Measurements from ENCODE around the gene ZC3H10. TPM values are rescaled to one million over a fixed set of nuclear protein-coding genes. Genes with fewer than 3 reads are reported as not detected.
A peak's percentile ranks its signal among the peaks of the same experiment; 100 is the strongest.

The ZC3H10 gene
- total RNA-seq, 3 donors from 2014 or later = 3.6 to 4.8 (median 4.7) TPM

DNA sequence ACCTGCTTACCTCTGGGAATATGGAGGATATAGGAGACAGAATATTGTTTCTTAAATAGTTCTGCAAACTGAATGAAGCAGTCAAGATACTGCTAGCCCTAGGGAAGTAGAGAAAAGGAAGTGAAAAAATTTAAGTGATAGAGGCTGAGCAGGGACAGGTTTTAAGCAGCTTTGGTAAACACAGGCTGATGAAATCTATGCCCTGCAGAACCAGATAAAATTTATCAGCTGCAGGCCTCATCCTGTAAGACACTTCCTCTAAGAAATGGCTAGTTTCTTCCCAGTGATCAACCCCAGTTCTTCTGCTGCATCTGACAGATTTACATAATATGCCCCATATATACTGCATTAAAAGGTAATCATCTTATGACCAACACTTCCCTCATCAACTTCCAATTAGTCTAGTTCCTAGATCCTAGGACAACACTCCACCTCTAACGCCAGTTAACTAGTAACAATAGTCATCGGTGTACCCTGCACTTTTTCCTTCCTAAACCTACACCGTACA is 8.7 kb downstream of the ZC3H10 start:
- Histone ChIP-seq H3K27ac (peak overlapping the region; percentile 91 to 94), H3K4me1 (peaks cover 3 to 14% of the 10 kb centered on the region in 2 donors)
- TF ChIP-seq POLR2A (IDR thresholded peaks at IDR 0.05) = no peak
- TF ChIP-seq, protein P1, sequence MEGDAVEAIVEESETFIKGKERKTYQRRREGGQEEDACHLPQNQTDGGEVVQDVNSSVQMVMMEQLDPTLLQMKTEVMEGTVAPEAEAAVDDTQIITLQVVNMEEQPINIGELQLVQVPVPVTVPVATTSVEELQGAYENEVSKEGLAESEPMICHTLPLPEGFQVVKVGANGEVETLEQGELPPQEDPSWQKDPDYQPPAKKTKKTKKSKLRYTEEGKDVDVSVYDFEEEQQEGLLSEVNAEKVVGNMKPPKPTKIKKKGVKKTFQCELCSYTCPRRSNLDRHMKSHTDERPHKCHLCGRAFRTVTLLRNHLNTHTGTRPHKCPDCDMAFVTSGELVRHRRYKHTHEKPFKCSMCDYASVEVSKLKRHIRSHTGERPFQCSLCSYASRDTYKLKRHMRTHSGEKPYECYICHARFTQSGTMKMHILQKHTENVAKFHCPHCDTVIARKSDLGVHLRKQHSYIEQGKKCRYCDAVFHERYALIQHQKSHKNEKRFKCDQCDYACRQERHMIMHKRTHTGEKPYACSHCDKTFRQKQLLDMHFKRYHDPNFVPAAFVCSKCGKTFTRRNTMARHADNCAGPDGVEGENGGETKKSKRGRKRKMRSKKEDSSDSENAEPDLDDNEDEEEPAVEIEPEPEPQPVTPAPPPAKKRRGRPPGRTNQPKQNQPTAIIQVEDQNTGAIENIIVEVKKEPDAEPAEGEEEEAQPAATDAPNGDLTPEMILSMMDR (IDR thresholded peaks at IDR 0.05) = no peak
- TF ChIP-seq POLR2AphosphoS5 (IDR thresholded peaks at IDR 0.05) = no peak

DNA sequence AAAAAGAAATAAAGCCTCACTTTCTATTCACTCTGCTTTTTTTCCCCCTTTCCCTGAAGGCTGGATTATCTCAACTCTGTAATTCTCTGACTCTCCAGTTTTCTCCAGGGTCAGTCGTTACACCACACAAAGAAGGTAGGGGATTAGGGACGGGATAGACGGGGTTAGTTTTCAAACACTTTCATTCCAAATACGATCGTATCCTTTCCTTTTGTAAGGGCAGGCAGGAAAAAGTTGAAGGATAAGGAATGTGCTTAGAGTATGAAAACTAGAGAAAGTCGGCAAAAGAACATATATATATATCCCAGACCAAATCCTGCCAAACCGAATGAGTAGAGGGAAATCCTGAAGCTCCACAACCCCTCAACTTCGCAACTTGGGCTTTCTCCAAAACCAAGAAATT is 9.4 kb downstream of the ZC3H10 start:
- no peak for DNase-seq (ENCODE audit: low spot score in 2 of 2)
- no peaks in the 10 kb centered on the region for H3K27me3 ChIP-seq
- intact Hi-C loops (cut with DNase I; ENCODE audit: low total_unique reads) = loop anchor here (5.0 kb wide), 1 partner anchor 60 kb away; the partner anchor contains the start of gene SMARCC2
- H3K27ac ChIP-seq = peak overlapping the region; percentile 91 to 94
- TF ChIP-seq, protein P1 (IDR thresholded peaks at IDR 0.05) = no peak
- TF ChIP-seq POLR2A (IDR thresholded peaks at IDR 0.05) (no peak), POLR2AphosphoS5 (IDR thresholded peaks at IDR 0.05) (no peak)
- H3K36me3 ChIP-seq = peaks cover 5% of the 10 kb centered on the region
- H3K4me1 ChIP-seq = peaks cover 3 to 14% of the 10 kb centered on the region in 2 donors
- peak overlapping the region; percentile 58 to 89 (median 66) for H3K4me3 ChIP-seq
- H3K9me3 ChIP-seq = no peaks in the 10 kb centered on the region

More for the DNA sequence above, 8.7 kb downstream of the ZC3H10 start:
- peak overlapping the region in 2 of 3 donors; percentile 4 to 58 for H3K4me3 ChIP-seq
- H3K9me3 ChIP-seq = no peaks in the 10 kb centered on the region
- intact Hi-C loops (cut with DNase I; ENCODE audit: low total_unique reads) = loop anchor here (5.0 kb wide), 1 partner anchor 61 kb away; the partner anchor contains the start of gene SMARCC2
- DNase-seq (ENCODE audit: low spot score in 2 of 2) = no peak
- H3K27me3 ChIP-seq = no peaks in the 10 kb centered on the region
- H3K36me3 ChIP-seq = peaks cover 2% of the 10 kb centered on the region

DNA sequence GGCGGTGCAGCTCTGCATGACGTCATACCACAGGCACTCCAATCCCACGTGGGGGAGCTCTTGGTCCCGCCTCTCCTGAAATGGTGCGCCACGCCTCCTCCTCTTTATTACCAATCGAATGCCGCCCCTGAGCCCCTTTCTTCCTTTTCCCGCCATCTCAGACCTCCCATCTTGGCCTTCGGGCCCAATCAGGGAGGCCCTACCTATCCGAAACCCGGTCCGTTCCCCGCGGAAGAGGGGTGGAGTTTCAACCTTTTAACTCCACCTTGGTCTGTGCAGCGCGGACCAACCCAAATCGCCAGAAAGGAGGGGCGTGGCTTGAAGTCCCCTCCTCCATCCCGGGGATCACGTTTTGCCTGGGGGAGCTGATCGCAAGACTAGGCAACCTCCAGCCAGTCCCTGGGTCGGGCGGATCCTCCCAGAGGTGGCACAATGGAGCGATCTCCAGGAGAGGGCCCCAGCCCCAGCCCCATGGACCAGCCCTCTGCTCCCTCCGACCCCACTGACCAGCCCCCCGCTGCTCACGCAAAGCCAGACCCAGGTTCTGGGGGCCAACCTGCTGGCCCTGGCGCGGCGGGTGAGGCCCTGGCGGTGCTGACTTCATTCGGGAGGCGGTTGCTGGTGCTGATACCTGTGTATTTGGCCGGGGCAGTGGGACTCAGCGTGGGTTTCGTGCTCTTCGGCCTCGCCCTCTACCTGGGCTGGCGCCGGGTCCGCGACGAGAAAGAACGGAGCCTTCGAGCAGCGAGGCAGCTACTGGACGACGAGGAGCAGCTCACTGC is 10.0 kb downstream of the ZC3H10 start, which contains the start of gene ESYT1:
Gene ESYT1 (plus strand): TSS at position 380 of the 782 bp plus-strand sequence. CDS start 53 bp downstream, at position 433.
- DNase-seq (ENCODE audit: low spot score in 2 of 2) = peak; percentile 99 to 100
- Histone ChIP-seq H3K4me1 (peaks cover 3 to 14% of the 10 kb centered on the region in 2 donors), H3K9me3 (no peaks in the 10 kb centered on the region), H3K27me3 (no peaks in the 10 kb centered on the region), H3K27ac (peak within 1 kb of the TSS; percentile 92 to 94), H3K36me3 (peaks cover 5% of the 10 kb centered on the region), H3K4me3 (peak within 1 kb of the TSS; percentile 66 to 89 (median 80))
- TF ChIP-seq, protein P1 (IDR thresholded peaks at IDR 0.05) = no peak
- TF ChIP-seq POLR2AphosphoS5 (IDR thresholded peaks at IDR 0.05) = peak in 2 of 3 donors; percentile 74 to 93
- TF ChIP-seq POLR2A (IDR thresholded peaks at IDR 0.05) = peak; percentile 71
- intact Hi-C loops (cut with DNase I; ENCODE audit: low total_unique reads) = loop anchor here (5.0 kb wide), 1 partner anchor 59 kb away; the partner anchor contains the start of gene SMARCC2

DNA sequence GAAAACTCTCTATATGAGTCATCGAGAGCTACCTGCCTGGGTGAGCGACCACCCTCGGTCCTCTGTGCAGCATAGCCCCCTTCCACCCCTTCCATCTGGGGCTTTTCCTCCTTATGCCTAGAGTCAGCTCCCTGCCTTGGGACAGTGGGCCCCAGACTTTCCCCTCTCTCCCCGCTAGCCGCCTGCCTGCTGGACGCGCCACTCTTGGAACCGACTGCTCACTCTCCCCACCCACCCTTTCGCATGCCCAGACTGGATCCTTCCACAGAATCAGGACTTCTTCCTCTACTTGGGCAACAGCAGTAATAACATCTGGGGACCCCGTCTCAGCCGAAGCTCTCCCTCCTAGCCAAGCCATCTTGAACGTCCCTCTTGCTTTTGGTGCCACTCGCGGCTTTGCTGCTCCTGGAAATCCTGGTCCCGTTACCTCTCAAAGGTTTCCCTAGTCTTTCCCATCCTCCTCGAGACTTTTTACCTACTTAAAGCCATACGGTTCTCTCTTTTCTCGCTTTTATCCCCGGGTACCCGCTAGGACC is 10.7 kb downstream of the ZC3H10 start:
- H3K4me1 ChIP-seq = peaks cover 3 to 14% of the 10 kb centered on the region in 2 donors
- DNase-seq (ENCODE audit: low spot score in 2 of 2) = no peak

More for the DNA sequence above, 10.7 kb downstream of the ZC3H10 start:
- Histone ChIP-seq H3K27me3 (no peaks in the 10 kb centered on the region), H3K4me3 (peak overlapping the region; percentile 66 to 89 (median 80)), H3K9me3 (no peaks in the 10 kb centered on the region), H3K36me3 (peaks cover 5% of the 10 kb centered on the region), H3K27ac (peak overlapping the region; percentile 92 to 94)
- no peak for TF ChIP-seq POLR2AphosphoS5 (IDR thresholded peaks at IDR 0.05)
- TF ChIP-seq POLR2A (IDR thresholded peaks at IDR 0.05) = no peak
- TF ChIP-seq, protein P1 (IDR thresholded peaks at IDR 0.05) = no peak
- intact Hi-C loops (cut with DNase I; ENCODE audit: low total_unique reads) = loop anchor here (5.0 kb wide), 1 partner anchor 59 kb away; the partner anchor contains the start of gene SMARCC2

Data from breast epithelium (tissue), 4 donors.